Activated CD8-positive, alpha-beta T cell treated with anti-CD3 and anti-CD28 coated beads for 36 hours (primary cell): Measurements from ENCODE around the gene OR6B1. TPM values are rescaled to one million over a fixed set of nuclear protein-coding genes. Genes with fewer than 3 reads are reported as not detected.

ENCODE experiments used
- ATAC-seq: fragments of 200-7000 bp; cut with Tn5 transposase; one replicate; pipeline ENCODE4 v1.10.0; 2021; ENCODE audit warnings: mild to moderate bottlenecking, moderate library complexity
- CTCF ChIA-PET: fragments of 350-600 bp; sonication (Branson Sonifier 250); formaldehyde crosslinking; loops from one replicate; lab custom pipeline; 2021; ENCODE audit warnings: antibody characterized with exemption; lab: Charles Lee
- POLR2A ChIA-PET: fragments of 350-600 bp; sonication (Branson Sonifier 250); formaldehyde crosslinking; loops from one replicate; lab custom pipeline; 2021; ENCODE audit warnings: antibody characterized with exemption; lab: Charles Lee
- DNase-seq: peaks from one replicate; pipeline ENCODE4 v3.0.0-alpha.2; 2020
- H3K27ac Mint-ChIP-seq: one replicate; pipeline ENCODE4 v1.8.0; 2021; ENCODE audit warnings: mild to moderate bottlenecking, mixed read lengths
- H3K27me3 Mint-ChIP-seq: one replicate; pipeline ENCODE4 v1.8.0; 2021; ENCODE audit warnings: mixed read lengths
- H3K36me3 Mint-ChIP-seq: one replicate; pipeline ENCODE4 v1.8.0; 2021; ENCODE audit warnings: low read depth, mixed read lengths
- H3K4me1 Mint-ChIP-seq: one replicate; pipeline ENCODE4 v1.8.0; 2021; ENCODE audit warnings: low read depth, mixed read lengths
- H3K4me3 Mint-ChIP-seq: one replicate; pipeline ENCODE4 v1.8.0; 2021; ENCODE audit warnings: mild to moderate bottlenecking, moderate library complexity, mixed read lengths
- H3K9me3 Mint-ChIP-seq: one replicate; pipeline ENCODE4 v1.8.0; 2021; ENCODE audit warnings: mixed read lengths
- intact Hi-C: fragments of 100-400 bp; cut with micrococcal nuclease; formaldehyde crosslinking; loops from one replicate; pipeline ENCODE4 v1.10.0; 2022
- total RNA-seq, 2 experiments: library from RNA; stranded (reverse); gene quantifications; one replicate each; pipeline ENCODE4 v1.2.3, GENCODE V29; 2021
- TF ChIP-seq, protein P1 (sequence below): fragments of 200-600 bp; IDR thresholded peaks from one replicate; pipeline ENCODE4 v1.8.0; 2022; ENCODE audit warnings: antibody characterized with exemption, mild to moderate bottlenecking

OR6B1 gene
- total RNA-seq, 2 experiments from 2014 or later, result not detected

DNA sequence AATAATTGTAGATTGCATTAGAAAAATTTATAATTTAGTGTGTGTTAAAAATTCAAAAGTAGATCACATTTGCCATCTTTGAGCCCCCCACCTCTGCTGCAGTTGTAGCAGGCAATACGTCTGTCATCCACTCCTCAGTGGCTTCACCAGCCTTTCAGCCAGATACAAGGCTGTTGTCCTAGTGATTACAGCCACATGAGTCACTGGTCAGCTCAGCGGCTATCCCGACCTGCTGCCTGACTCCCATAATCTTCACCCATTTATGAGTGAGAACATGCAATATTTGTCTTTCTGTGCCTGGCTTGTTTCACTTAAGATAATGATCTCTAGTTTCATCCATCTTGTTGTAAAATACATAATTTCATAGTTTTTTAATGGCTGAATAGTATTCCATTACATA lies 57.8 kb downstream of the OR6B1 start:
- Mint-ChIP-seq H3K4me3 (no peak overlapping the region), H3K27me3 (peaks cover 8% of the 10 kb centered on the region), H3K9me3 (peaks cover 4% of the 10 kb centered on the region), H3K4me1 (no peaks in the 10 kb centered on the region), H3K36me3 (no peaks in the 10 kb centered on the region), H3K27ac (no peak overlapping the region)
- DNase-seq (no peak), ATAC-seq (no peak)
- CTCF ChIA-PET, result no interaction called here
- TF ChIP-seq, protein P1, sequence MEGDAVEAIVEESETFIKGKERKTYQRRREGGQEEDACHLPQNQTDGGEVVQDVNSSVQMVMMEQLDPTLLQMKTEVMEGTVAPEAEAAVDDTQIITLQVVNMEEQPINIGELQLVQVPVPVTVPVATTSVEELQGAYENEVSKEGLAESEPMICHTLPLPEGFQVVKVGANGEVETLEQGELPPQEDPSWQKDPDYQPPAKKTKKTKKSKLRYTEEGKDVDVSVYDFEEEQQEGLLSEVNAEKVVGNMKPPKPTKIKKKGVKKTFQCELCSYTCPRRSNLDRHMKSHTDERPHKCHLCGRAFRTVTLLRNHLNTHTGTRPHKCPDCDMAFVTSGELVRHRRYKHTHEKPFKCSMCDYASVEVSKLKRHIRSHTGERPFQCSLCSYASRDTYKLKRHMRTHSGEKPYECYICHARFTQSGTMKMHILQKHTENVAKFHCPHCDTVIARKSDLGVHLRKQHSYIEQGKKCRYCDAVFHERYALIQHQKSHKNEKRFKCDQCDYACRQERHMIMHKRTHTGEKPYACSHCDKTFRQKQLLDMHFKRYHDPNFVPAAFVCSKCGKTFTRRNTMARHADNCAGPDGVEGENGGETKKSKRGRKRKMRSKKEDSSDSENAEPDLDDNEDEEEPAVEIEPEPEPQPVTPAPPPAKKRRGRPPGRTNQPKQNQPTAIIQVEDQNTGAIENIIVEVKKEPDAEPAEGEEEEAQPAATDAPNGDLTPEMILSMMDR, result no peak
- intact Hi-C loops, result loop anchor here (2.0 kb wide), 1 partner anchor 69 kb away; no protein-coding TSS in a partner anchor
- POLR2A ChIA-PET, result no interaction called here

Other genes starting within 250 kb of the OR6B1 start
- 1 to 10 TPM; 1.3 to 1.7 TPM for gene CTAGE6, start 242.6 kb upstream of the OR6B1 start, total RNA-seq
- gene TCAF1, start 98.1 kb upstream of the OR6B1 start, total RNA-seq, result 10 to 100 TPM; 13.8 to 14.7 TPM
- not detected for gene OR2F2, start 65.1 kb upstream of the OR6B1 start, total RNA-seq
- not detected for gene OR2F1, start 45.5 kb upstream of the OR6B1 start, total RNA-seq
- gene OR2A5, start 48.6 kb downstream of the OR6B1 start, total RNA-seq, result not detected
- gene OR2A25, start 69.5 kb downstream of the OR6B1 start, total RNA-seq, result not detected
- gene OR2A12, start 86.0 kb downstream of the OR6B1 start, total RNA-seq, result not detected
- not detected for gene OR2A2, start 109.3 kb downstream of the OR6B1 start, total RNA-seq
- not detected for gene OR2A14, start 122.9 kb downstream of the OR6B1 start, total RNA-seq
- 1 to 10 TPM in 1 of 2 experiments, under 1 TPM in 1; 0.87 to 1.6 TPM for gene CTAGE4, start 183.1 kb downstream of the OR6B1 start, total RNA-seq
- gene ARHGEF35, start 195.5 kb downstream of the OR6B1 start, total RNA-seq, result 1 to 10 TPM; 2.3 to 2.8 TPM
- gene OR2A42, start 239.3 kb downstream of the OR6B1 start, total RNA-seq, result not detected